ENCODE measurements around the gene PROZ. TPM values are rescaled to one million over a fixed set of nuclear protein-coding genes. Genes with fewer than 3 reads are reported as not detected.

PROZ gene
- total RNA-seq, 2 donors from 2014 or later = not detected

GRCh38 chr13:113168211-113168610, 9.8 kb downstream of the PROZ start:
- no peak overlapping the region for H3K27ac ChIP-seq
- no peak overlapping the region for H3K4me3 ChIP-seq
- 72% methylated on average over 7 of the region's 7 CpGs for WGBS
- no peaks in the 10 kb centered on the region for H3K36me3 ChIP-seq
- H3K9me3 ChIP-seq = no peaks in the 10 kb centered on the region
- intact Hi-C loops (cut with DNase I) = no loop called here
- peaks cover 7% of the 10 kb centered on the region for H3K4me1 ChIP-seq (replicated peaks)
- DNase-seq (ENCODE audit: low spot score) = no peak
- TF ChIP-seq CTCF (IDR thresholded peaks at IDR 0.05) (no peak), POLR2AphosphoS5 (IDR thresholded peaks at IDR 0.05) (no peak), POLR2A (IDR thresholded peaks at IDR 0.05) (no peak)
- no peaks in the 10 kb centered on the region for H3K27me3 ChIP-seq (replicated peaks; ENCODE audit: insufficient read depth)

- intact Hi-C loops (cut with DNase I) = no loop called here
- no peak for DNase-seq (ENCODE audit: low spot score)
- WGBS = 71% methylated on average over 13 of the region's 13 CpGs
- Histone ChIP-seq H3K9me3 (no peaks in the 10 kb centered on the region), H3K36me3 (no peaks in the 10 kb centered on the region), H3K27me3 (replicated peaks; ENCODE audit: insufficient read depth) (no peaks in the 10 kb centered on the region), H3K27ac (no peak overlapping the region), H3K4me3 (no peak overlapping the region), H3K4me1 (replicated peaks) (peaks cover 7% of the 10 kb centered on the region)
- TF ChIP-seq POLR2A (IDR thresholded peaks at IDR 0.05) (no peak), CTCF (IDR thresholded peaks at IDR 0.05) (no peak), POLR2AphosphoS5 (IDR thresholded peaks at IDR 0.05) (no peak)
These were observed 11.1 kb downstream of the PROZ start for GRCh38 chr13:113169277-113170272.

GRCh38 chr13:113170511-113170910, 12.1 kb downstream of the PROZ start:
- no peak for DNase-seq (ENCODE audit: low spot score)
- Histone ChIP-seq H3K27me3 (replicated peaks; ENCODE audit: insufficient read depth) (no peaks in the 10 kb centered on the region), H3K4me3 (no peak overlapping the region), H3K27ac (no peak overlapping the region), H3K36me3 (peaks cover 0 to 3% of the 10 kb centered on the region in 2 donors), H3K9me3 (no peaks in the 10 kb centered on the region), H3K4me1 (replicated peaks) (peaks cover 7% of the 10 kb centered on the region)
- WGBS = 48% methylated on average over 5 of the region's 5 CpGs
- intact Hi-C loops (cut with DNase I) = no loop called here
- TF ChIP-seq POLR2AphosphoS5 (IDR thresholded peaks at IDR 0.05) = no peak
- no peak for TF ChIP-seq POLR2A (IDR thresholded peaks at IDR 0.05)
- no peak for TF ChIP-seq CTCF (IDR thresholded peaks at IDR 0.05)

- Histone ChIP-seq H3K9me3 (no peaks in the 10 kb centered on the region), H3K27ac (no peak overlapping the region), H3K4me3 (no peak overlapping the region), H3K36me3 (peaks cover 0 to 10% of the 10 kb centered on the region in 2 donors), H3K27me3 (replicated peaks; ENCODE audit: insufficient read depth) (no peaks in the 10 kb centered on the region), H3K4me1 (replicated peaks) (peaks cover 7% of the 10 kb centered on the region)
- TF ChIP-seq CTCF (IDR thresholded peaks at IDR 0.05) (no peak), POLR2A (IDR thresholded peaks at IDR 0.05) (no peak), POLR2AphosphoS5 (IDR thresholded peaks at IDR 0.05) (no peak)
- WGBS = 83% methylated on average over 34 of the region's 34 CpGs
- no peak for DNase-seq (ENCODE audit: low spot score)
- intact Hi-C loops (cut with DNase I) = no loop called here
These were observed 13.0 kb downstream of the PROZ start for GRCh38 chr13:113171250-113172125.
